HUES6 (cell line): ENCODE results near the gene TXNRD1.

Experiments
- H3K27ac ChIP-seq: 2 replicates; pipeline ENCODE4 v1.7.0; 2013; ENCODE audit warnings: low read depth, mild to moderate bottlenecking, low read length, inconsistent platforms
- H3K27me3 ChIP-seq: 2 replicates; pipeline ENCODE4 v1.6.1; 2013; ENCODE audit warnings: low read length; ENCODE audit not compliant: control insufficient read depth, insufficient read depth
- H3K36me3 ChIP-seq: 2 replicates; pipeline ENCODE4 v1.6.1; 2013; ENCODE audit warnings: low read length; ENCODE audit not compliant: control insufficient read depth, insufficient read depth
- H3K4me1 ChIP-seq: 2 replicates; pipeline ENCODE4 v1.6.1; 2013; ENCODE audit warnings: low read length; ENCODE audit not compliant: control insufficient read depth, insufficient read depth
- H3K4me3 ChIP-seq: 2 replicates; pipeline ENCODE4 v1.5.1; 2013; ENCODE audit warnings: low read depth, low read length
- H3K9ac ChIP-seq: one replicate; pipeline ENCODE4 v1.6.1; 2013; ENCODE audit warnings: mild to moderate bottlenecking, low read length
- H3K9me3 ChIP-seq: 2 replicates; pipeline ENCODE4 v1.6.1; 2013; ENCODE audit warnings: low read depth, low read length; ENCODE audit not compliant: control insufficient read depth, insufficient read depth

TXNRD1 gene

DNA sequence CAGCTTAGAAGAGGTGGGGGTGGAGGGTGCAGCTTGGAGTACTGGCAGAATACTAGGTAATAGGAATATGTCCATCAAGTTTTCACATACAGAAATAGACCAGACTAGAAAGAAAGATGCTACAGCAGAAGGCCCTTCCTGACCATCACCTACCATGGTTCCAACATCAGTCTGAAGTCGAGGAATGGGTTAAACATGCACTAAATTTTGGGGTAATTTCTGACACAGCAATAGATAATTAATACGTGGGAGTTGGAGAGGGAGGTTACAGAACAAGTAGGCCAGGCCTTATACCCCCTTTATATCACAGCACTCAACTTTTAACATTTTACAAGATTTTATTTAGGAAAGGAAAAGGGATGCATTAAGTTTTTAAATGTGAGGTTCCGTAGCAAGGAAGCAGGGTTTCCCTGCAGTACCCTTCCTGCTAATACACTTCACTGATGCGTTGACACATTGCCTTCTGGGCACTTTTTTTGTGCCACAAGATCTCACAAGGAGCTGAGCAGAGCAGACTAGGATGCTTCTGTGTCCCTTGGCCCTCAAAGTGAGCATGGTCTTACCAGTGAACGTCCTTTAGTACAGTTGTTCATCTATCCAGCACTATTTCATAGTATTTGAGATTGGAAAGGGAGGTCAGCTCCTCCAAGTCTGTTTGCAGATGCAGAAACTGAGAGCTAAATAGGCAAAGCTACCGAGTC lies 138.7 kb downstream of the TXNRD1 start:
- Histone ChIP-seq H3K27me3 (no peaks in the 10 kb centered on the region), H3K4me3 (no peak overlapping the region), H3K36me3 (peaks cover 34% of the 10 kb centered on the region), H3K9me3 (no peaks in the 10 kb centered on the region), H3K9ac (no peak overlapping the region), H3K27ac (no peak overlapping the region), H3K4me1 (peaks cover 18% of the 10 kb centered on the region)

DNA sequence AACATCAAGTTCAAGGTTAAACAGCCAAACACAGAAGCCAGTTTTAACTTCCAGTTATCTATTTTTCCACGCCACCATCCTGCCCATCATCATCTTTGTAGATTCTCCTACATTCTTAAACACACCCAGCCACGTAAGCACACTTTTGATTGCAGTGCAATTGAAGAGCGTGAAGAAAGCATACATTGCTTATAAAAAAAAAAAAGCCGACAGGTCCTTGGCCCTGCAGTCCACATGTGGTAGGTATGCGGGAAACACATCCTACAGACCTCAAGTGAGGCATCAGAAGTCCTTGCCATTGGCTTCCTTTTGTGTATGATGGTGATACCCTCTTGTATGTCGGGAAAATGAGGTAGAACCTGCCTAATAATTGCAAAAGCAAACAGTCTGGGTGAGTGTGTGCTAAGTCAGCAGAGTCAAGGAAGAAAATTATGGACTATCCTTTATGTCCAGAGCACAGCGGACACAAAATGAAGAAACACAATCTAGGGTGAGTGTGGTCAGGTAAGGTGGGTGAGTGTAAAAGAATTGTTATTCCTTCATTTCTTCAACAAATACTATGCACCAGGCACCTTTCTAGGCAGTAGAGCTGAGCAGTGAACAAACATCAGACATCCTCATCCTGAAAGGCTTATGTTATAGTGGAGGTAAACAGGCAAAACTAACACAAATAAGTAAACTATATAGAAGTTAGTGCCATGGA lies 139.4 kb downstream of the TXNRD1 start:
- H3K27ac ChIP-seq = no peak overlapping the region
- H3K4me3 ChIP-seq = no peak overlapping the region
- peaks cover 18% of the 10 kb centered on the region for H3K4me1 ChIP-seq
- H3K9me3 ChIP-seq = no peaks in the 10 kb centered on the region; the same call in 1 of the 2 replicates
- H3K27me3 ChIP-seq = no peaks in the 10 kb centered on the region
- H3K36me3 ChIP-seq = peaks cover 27% of the 10 kb centered on the region
- no peak overlapping the region for H3K9ac ChIP-seq

- H3K27me3 ChIP-seq = no peaks in the 10 kb centered on the region
- peaks cover 3% of the 10 kb centered on the region; the same call in 1 of the 2 replicates for H3K9me3 ChIP-seq
- H3K4me1 ChIP-seq = peaks cover 16% of the 10 kb centered on the region
- H3K9ac ChIP-seq = no peak overlapping the region
- H3K4me3 ChIP-seq = no peak overlapping the region
- peaks cover 21% of the 10 kb centered on the region for H3K36me3 ChIP-seq
- H3K27ac ChIP-seq = no peak overlapping the region
These were observed 140.1 kb downstream of the TXNRD1 start for GRCh38 chr12:104355630-104356029.

- H3K27ac ChIP-seq = no peak overlapping the region
- no peaks in the 10 kb centered on the region for H3K27me3 ChIP-seq
- H3K36me3 ChIP-seq = peaks cover 18% of the 10 kb centered on the region; the same call in 1 of the 2 replicates
- no peak overlapping the region for H3K4me3 ChIP-seq
- H3K9me3 ChIP-seq = peaks cover 5% of the 10 kb centered on the region
- peaks cover 7% of the 10 kb centered on the region for H3K4me1 ChIP-seq
- H3K9ac ChIP-seq = no peak overlapping the region
These were observed 140.9 kb downstream of the TXNRD1 start for GRCh38 chr12:104356231-104357115.

DNA sequence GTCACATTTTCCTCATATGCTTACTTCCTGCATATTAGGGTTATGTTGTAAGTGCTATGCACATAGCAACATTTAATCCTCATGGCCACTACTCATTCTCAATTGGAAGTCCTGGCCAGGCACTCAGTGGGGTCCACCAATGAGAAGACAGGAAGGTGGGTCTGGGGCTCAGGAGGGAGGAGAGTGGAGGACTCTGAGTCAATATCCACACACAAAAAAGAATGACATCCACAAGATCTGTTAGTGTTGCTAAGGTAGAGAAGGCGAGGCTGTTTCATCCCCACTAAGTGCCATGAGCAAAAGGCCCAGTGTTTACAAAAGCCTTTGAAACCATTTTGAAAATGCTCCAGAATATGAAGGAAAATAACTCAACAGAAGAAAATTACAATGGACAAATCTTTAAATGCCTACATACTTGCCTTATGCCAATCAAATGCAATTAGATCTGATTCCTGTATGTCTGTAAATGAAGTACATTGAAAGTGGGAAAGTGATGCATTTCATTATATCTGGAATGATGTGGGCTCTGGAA lies 141.9 kb downstream of the TXNRD1 start:
- Histone ChIP-seq H3K27ac (no peak overlapping the region), H3K27me3 (no peaks in the 10 kb centered on the region), H3K4me1 (no peaks in the 10 kb centered on the region), H3K9me3 (peaks cover 5% of the 10 kb centered on the region), H3K36me3 (peaks cover 9% of the 10 kb centered on the region; the same call in 1 of the 2 replicates), H3K9ac (no peak overlapping the region), H3K4me3 (no peak overlapping the region)

GRCh38 chr12:104358353-104359003 lies 142.9 kb downstream of the TXNRD1 start:
- no peak overlapping the region for H3K9ac ChIP-seq
- no peaks in the 10 kb centered on the region for H3K4me1 ChIP-seq
- H3K27me3 ChIP-seq = no peaks in the 10 kb centered on the region
- H3K4me3 ChIP-seq = no peak overlapping the region
- H3K36me3 ChIP-seq = peaks cover 2% of the 10 kb centered on the region; the same call in 1 of the 2 replicates
- H3K27ac ChIP-seq = no peak overlapping the region
- H3K9me3 ChIP-seq = peaks cover 5% of the 10 kb centered on the region

- no peaks in the 10 kb centered on the region for H3K36me3 ChIP-seq
- H3K27ac ChIP-seq = no peak overlapping the region
- H3K9me3 ChIP-seq = peaks cover 5% of the 10 kb centered on the region
- no peaks in the 10 kb centered on the region for H3K27me3 ChIP-seq
- H3K9ac ChIP-seq = no peak overlapping the region
- H3K4me3 ChIP-seq = no peak overlapping the region
- no peaks in the 10 kb centered on the region for H3K4me1 ChIP-seq
These were observed 143.6 kb downstream of the TXNRD1 start for GRCh38 chr12:104359216-104359615.

DNA sequence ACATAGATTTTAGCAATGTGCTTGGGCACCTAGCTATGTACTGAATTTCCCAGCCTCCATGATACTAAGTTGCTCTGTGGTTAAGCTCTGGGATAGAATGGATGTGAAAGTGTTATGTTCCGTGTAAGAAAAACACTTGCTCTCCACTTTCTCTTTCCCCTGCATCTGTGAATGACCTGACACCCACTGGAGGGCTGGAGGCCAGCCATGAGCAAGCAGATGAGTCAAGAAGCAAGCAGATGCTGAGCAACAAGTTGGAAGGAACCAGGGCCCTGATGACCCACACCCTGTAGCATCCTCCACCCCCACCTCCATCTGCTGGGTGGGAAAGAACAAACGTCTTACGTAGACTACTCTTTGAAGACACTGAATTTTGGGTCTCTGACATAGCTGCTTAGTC lies 144.6 kb downstream of the TXNRD1 start:
- no peak overlapping the region for H3K9ac ChIP-seq
- H3K27ac ChIP-seq = no peak overlapping the region
- H3K36me3 ChIP-seq = no peaks in the 10 kb centered on the region
- no peaks in the 10 kb centered on the region for H3K27me3 ChIP-seq
- no peak overlapping the region for H3K4me3 ChIP-seq
- H3K9me3 ChIP-seq = peaks cover 5% of the 10 kb centered on the region
- H3K4me1 ChIP-seq = no peaks in the 10 kb centered on the region

DNA sequence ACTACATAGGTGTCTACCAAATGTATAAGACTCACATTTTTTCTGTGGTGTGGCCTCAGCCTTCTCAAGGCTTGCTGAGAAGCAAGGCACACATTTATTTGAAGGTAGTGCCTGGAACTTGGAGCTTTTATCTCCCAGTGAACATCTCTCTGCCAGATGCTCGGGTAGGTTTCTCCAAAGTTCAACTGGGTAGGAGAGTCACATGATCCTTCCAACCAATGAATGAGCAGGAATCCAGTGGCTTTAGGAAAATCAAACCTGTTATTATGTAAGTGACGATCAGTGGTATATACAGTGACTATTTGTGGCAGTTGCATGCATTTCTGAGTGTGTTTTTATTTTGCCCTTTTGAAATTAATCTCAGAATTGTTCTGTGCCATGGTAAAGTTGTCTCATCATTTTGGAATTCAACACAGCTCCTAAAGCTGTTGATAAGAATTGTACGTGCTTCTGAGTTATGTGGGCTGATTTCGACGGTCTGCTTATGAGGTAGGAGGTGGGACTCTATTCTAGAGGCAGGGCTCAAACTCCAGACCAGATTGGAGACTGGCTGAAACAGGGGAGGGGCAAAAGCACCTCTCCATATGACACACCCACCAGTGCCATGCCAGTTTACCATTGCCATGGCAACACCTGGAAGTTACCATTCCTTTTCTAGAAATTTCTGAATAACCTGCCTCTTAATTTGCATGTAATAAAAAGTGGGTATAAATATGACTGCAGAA lies 145.6 kb downstream of the TXNRD1 start:
- Histone ChIP-seq H3K27ac (no peak overlapping the region), H3K9me3 (peaks cover 5% of the 10 kb centered on the region), H3K4me3 (no peak overlapping the region), H3K9ac (no peak overlapping the region), H3K36me3 (no peaks in the 10 kb centered on the region), H3K4me1 (no peaks in the 10 kb centered on the region), H3K27me3 (no peaks in the 10 kb centered on the region)

DNA sequence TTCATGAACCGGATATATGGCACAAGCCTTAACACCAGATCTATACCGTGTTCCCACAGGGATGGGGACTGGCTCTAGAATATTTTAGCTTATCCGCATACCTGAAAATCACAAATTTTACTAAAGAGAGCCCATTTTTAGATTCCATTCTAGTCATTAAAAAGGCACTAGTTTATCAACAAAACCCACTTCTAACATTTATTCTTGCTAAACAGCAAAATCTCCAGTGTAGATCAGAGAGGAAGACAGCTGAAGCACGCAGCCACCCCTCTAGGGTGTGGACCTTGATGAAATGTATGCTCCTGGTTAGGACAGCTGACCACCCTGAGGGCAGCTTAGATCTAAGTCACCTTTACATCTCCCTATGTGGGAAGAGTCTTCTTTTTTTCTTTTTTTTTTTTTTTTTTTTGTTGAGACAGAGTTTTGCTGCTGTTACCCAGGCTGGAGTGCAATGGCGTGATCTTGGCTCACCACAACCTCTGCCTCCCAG lies 150.4 kb downstream of the TXNRD1 start:
- Histone ChIP-seq H3K9ac (no peak overlapping the region), H3K9me3 (peaks cover 15% of the 10 kb centered on the region), H3K27ac (no peak overlapping the region), H3K4me1 (peaks cover 10% of the 10 kb centered on the region), H3K4me3 (no peak overlapping the region), H3K36me3 (no peaks in the 10 kb centered on the region), H3K27me3 (no peaks in the 10 kb centered on the region)
